ENCODE results near the gene ACTN2. TPM values are rescaled to one million over a fixed set of nuclear protein-coding genes. Genes with fewer than 3 reads are reported as not detected.

The ACTN2 gene
- total RNA-seq: 10 to 100 TPM; 39.8 to 54.9 TPM
- 27.0 TPM for polyA plus RNA-seq (ENCODE audit: insufficient read depth, low read depth, low replicate concordance)
- long read RNA-seq, donor 1: 0 reads
- long read RNA-seq, donor 2: 0 reads

GRCh38 chr1:236685917-236686814 lies at the start of gene ACTN2:
Gene ACTN2, plus strand, starts transcription at chr1:236686499. Its CDS starts 175 bp downstream, at chr1:236686674.
- no peaks in the 10 kb centered on the region for H3K9me3 ChIP-seq
- intact Hi-C loops (cut with DNase I; ENCODE audit: low total_unique reads): no loop called here
- TF ChIP-seq POLR2A (IDR thresholded peaks at IDR 0.05): no peak
- TF ChIP-seq, protein P1, sequence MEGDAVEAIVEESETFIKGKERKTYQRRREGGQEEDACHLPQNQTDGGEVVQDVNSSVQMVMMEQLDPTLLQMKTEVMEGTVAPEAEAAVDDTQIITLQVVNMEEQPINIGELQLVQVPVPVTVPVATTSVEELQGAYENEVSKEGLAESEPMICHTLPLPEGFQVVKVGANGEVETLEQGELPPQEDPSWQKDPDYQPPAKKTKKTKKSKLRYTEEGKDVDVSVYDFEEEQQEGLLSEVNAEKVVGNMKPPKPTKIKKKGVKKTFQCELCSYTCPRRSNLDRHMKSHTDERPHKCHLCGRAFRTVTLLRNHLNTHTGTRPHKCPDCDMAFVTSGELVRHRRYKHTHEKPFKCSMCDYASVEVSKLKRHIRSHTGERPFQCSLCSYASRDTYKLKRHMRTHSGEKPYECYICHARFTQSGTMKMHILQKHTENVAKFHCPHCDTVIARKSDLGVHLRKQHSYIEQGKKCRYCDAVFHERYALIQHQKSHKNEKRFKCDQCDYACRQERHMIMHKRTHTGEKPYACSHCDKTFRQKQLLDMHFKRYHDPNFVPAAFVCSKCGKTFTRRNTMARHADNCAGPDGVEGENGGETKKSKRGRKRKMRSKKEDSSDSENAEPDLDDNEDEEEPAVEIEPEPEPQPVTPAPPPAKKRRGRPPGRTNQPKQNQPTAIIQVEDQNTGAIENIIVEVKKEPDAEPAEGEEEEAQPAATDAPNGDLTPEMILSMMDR (IDR thresholded peaks at IDR 0.05): no peak
- 6 to 9% methylated on average over 28 to 79 of the region's 93 CpGs for WGBS, 2 donors
- H3K4me1 ChIP-seq: peaks cover 6% of the 10 kb centered on the region
- H3K4me3 ChIP-seq: peak within 1 kb of the TSS; percentile 64 to 66
- no peaks in the 10 kb centered on the region for H3K27me3 ChIP-seq
- H3K27ac ChIP-seq: no peak within 1 kb of the TSS
- DNase-seq: peak; percentile 70
- no peaks in the 10 kb centered on the region for H3K36me3 ChIP-seq (ENCODE audit: low read depth, missing control alignments)

GRCh38 chr1:236638945-236639344 lies 47.4 kb upstream of the ACTN2 start:
- H3K27me3 ChIP-seq: no peaks in the 10 kb centered on the region
- TF ChIP-seq, protein P1 (IDR thresholded peaks at IDR 0.05): no peak
- TF ChIP-seq POLR2A (IDR thresholded peaks at IDR 0.05): no peak
- no peak overlapping the region for H3K27ac ChIP-seq
- no peak overlapping the region for H3K4me3 ChIP-seq
- H3K4me1 ChIP-seq: no peaks in the 10 kb centered on the region
- H3K9me3 ChIP-seq: no peaks in the 10 kb centered on the region
- 90 to 95% methylated on average over 13 of the region's 13 CpGs for WGBS, 2 donors
- intact Hi-C loops (cut with DNase I; ENCODE audit: low total_unique reads): no loop called here
- DNase-seq: no peak
- H3K36me3 ChIP-seq (ENCODE audit: low read depth, missing control alignments): no peaks in the 10 kb centered on the region

GRCh38 chr1:236639686-236640085 lies 46.6 kb upstream of the ACTN2 start:
- Histone ChIP-seq H3K4me1 (no peaks in the 10 kb centered on the region), H3K27me3 (no peaks in the 10 kb centered on the region), H3K9me3 (no peaks in the 10 kb centered on the region), H3K36me3 (ENCODE audit: low read depth, missing control alignments) (no peaks in the 10 kb centered on the region), H3K27ac (no peak overlapping the region), H3K4me3 (no peak overlapping the region)
- TF ChIP-seq, protein P1 (IDR thresholded peaks at IDR 0.05): no peak
- TF ChIP-seq POLR2A (IDR thresholded peaks at IDR 0.05): no peak
- intact Hi-C loops (cut with DNase I; ENCODE audit: low total_unique reads): no loop called here
- DNase-seq: no peak
- 75 to 78% methylated on average over 4 of the region's 4 CpGs for WGBS, 2 donors

GRCh38 chr1:236642763-236643162 lies 43.5 kb upstream of the ACTN2 start:
- DNase-seq: no peak
- H3K4me3 ChIP-seq: no peak overlapping the region
- TF ChIP-seq POLR2A (IDR thresholded peaks at IDR 0.05): no peak
- TF ChIP-seq, protein P1 (IDR thresholded peaks at IDR 0.05): no peak
- no peaks in the 10 kb centered on the region for H3K36me3 ChIP-seq (ENCODE audit: low read depth, missing control alignments)
- intact Hi-C loops (cut with DNase I; ENCODE audit: low total_unique reads): no loop called here
- no peak overlapping the region for H3K27ac ChIP-seq
- 92% methylated on average over 4 of the region's 4 CpGs for WGBS, 2 donors
- H3K4me1 ChIP-seq: no peaks in the 10 kb centered on the region
- no peaks in the 10 kb centered on the region for H3K27me3 ChIP-seq
- H3K9me3 ChIP-seq: no peaks in the 10 kb centered on the region

Measured in testis (tissue), 5 donors.